ELR (cell line): ENCODE measurements around the gene SNRPD2.
"Not testable (repeated sequence)": the region's sequence is repeated elsewhere in the genome, so short reads cannot be mapped to it uniquely, and the experiment has no call there.

ENCODE experiments used
- DNase-seq: peaks from one replicate; pipeline ENCODE4 v3.0.0-alpha.2; 2015; ENCODE audit warnings: low read depth

The SNRPD2 gene

GRCh38 chr19:45705115-45705514 lies 13.4 kb upstream of the SNRPD2 start:
- DNase-seq, result no peak

GRCh38 chr19:45701676-45702075 lies 9.9 kb upstream of the SNRPD2 start:
- DNase-seq, result no peak

GRCh38 chr19:45693106-45693788 lies 1.5 kb upstream of the SNRPD2 start:
- peak; percentile 83 for DNase-seq

GRCh38 chr19:45692187-45693105 lies 693 bp upstream of the SNRPD2 start, which contains the start of gene QPCTL:
QPCTL (plus strand) TSS chr19:45692666; CDS start chr19:45692704, 38 bp downstream.
- peak; percentile 100 for DNase-seq

- no peak for DNase-seq
Observed at GRCh38 chr19:45687599-45687998, 4.2 kb downstream of the SNRPD2 start.

GRCh38 chr19:45685045-45685444 lies 6.7 kb downstream of the SNRPD2 start:
- DNase-seq, result not testable (repeated sequence)

GRCh38 chr19:45682908-45683307 lies 8.8 kb downstream of the SNRPD2 start:
- no peak for DNase-seq

- no peak for DNase-seq
Observed at GRCh38 chr19:45682117-45682516, 9.6 kb downstream of the SNRPD2 start.

GRCh38 chr19:45681391-45682015 lies 10.2 kb downstream of the SNRPD2 start:
- peak; percentile 82 for DNase-seq

- peak; percentile 87 for DNase-seq
Observed at GRCh38 chr19:45677351-45678230, 14.2 kb downstream of the SNRPD2 start.

GRCh38 chr19:45676851-45677263 lies 14.9 kb downstream of the SNRPD2 start:
- no peak for DNase-seq

- DNase-seq, result no peak
Observed at GRCh38 chr19:45674946-45675345, 16.8 kb downstream of the SNRPD2 start.

- peak; percentile 72 for DNase-seq
Observed at GRCh38 chr19:45670670-45671453, 20.9 kb downstream of the SNRPD2 start.

- no peak for DNase-seq
Observed at GRCh38 chr19:45668342-45668871, 23.3 kb downstream of the SNRPD2 start.

GRCh38 chr19:45667620-45668341 lies 24.0 kb downstream of the SNRPD2 start, which contains the start of gene GIPR:
GIPR (plus strand) TSS chr19:45668221; CDS start chr19:45669521, 1,300 bp downstream.
- DNase-seq, result peak; percentile 60

GRCh38 chr19:45664575-45664974 lies 27.2 kb downstream of the SNRPD2 start:
- DNase-seq, result no peak

GRCh38 chr19:45663800-45664199 lies 28.0 kb downstream of the SNRPD2 start:
- DNase-seq, result no peak

- DNase-seq, result no peak
Observed at GRCh38 chr19:45660636-45661035, 31.1 kb downstream of the SNRPD2 start.

- no peak for DNase-seq
Observed at GRCh38 chr19:45659096-45659729, 32.5 kb downstream of the SNRPD2 start.
